SHP77 treated with DMSO at 0.1 percent for 48 hours (cell line): ENCODE measurements around the gene LRPAP1.

Experiments
- DNase-seq: peaks from one replicate; lab custom pipeline; 2025; lab: John Stamatoyannopoulos, UW

The LRPAP1 gene

GRCh38 chr4:3485886-3486540 lies 46.2 kb downstream of the LRPAP1 start:
- DNase-seq = no peak

GRCh38 chr4:3485011-3485791 lies 47.0 kb downstream of the LRPAP1 start:
- no peak for DNase-seq

DNA sequence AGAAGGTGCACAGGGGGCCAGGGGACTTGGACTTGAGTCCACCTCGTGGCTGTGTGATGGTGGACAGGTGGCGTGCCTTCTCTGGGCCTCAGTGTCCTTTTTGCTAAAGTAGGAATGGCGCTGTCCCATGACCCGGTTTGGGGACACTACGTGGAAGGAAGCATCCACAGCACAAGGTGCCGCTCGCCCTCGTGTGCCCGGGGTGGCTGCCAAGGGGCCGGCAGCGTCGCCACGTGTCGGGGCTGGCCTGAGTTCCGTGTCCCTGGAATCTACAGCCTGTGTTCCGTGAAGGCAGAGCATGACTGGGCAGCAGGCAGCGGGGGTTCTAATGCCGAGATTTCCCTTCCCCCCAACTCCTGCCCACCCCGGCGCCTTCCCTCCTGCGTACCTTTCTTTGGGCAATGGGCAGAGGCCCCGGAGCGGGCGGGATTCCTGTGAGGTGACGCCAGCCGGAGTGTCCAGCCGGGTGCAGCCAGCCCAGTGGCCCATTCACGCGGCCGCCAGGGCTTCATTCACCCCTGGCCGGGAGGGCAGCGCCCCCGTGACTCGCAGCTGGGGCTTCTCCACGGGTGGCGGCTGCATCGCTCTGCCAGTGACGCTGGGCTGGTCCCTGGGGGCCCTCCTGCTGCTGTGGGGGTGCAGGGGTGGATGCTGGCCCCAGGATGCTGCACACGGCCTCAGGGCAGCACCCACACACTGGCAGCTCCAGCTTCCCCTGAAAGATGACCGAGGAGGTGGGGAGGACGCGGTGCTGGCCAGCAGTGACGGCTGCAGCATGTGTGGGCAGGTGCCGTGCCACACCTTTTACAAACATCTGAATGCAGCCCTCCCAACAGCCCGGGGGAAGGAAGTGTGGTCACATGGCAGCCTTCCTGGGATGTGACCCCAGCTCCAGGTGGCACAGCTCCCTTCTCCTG lies 47.9 kb downstream of the LRPAP1 start:
- no peak for DNase-seq

DNA sequence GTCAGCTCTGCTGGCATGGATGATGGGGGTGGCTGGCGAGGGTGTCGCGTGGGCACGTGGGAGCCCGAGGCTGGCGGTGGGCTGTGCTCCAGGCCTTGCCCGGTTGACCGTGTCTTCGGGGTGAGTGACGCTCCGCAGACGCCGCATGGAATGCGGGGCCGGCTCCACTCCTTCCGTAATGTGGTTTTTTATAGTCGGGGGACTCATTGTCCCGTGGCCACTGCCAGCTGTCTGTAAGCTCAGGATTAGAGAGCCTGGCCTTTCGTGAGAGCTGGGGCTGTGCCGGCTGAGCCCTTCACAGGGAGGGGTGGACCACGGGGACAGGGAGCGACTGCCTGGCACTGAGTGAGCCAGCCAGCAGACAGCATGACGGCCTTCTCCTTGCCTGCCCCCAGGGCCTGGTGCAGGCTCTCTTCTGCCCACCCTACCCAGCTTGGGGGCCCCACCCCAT lies 48.7 kb downstream of the LRPAP1 start:
- DNase-seq = no peak

GRCh38 chr4:3482707-3483106 lies 49.5 kb downstream of the LRPAP1 start:
- DNase-seq = no peak

DNA sequence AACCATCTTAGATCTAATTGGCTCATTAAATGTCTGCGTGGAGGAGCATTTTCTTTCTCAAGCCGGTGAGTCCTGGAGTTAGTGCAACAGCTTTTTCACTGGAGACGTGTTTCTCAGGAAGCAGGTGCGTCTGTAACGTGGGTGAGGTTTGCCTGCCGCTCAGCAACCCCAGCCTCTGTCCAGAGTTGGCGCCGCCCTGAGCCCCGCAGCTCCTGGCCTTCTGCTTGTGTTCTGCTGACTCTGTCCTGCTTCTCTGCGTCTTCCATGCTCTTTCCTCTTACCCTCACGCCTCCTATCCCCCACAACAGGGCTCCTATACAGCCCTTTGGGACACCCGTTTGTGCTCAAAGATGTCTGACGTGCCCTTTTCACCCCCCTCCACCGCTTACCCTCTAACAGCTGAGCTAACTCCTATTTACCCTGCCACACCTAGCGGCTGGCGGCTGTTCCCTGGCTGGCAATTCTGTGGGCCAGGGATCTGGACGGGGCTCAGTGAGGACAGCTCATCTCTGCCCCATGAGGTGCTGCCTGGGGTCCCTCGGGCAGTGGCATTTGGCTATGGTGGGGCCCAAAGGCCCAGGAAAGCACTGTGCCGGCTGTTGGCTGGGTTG lies 50.3 kb downstream of the LRPAP1 start:
- no peak for DNase-seq

DNA sequence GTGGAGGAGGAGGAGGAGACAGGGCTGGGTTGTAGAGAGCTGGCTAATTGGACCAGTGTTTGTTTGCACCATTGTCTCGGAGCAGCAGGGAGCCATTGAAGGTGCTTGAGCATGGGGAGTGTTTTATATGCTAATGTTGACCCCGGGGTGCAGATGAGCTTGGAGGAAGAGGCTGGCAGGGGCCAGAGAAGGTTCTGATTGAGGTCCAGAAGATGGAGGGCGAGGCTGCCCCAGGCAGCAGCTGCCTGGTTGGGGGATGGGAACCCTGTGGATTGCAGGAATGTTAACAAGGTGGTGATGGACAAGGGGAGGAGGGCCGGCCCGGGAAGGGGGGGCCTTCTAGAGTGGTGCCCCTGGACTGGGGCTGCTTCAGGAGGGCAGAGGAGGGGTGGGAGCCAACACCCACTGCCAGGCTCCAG lies 51.1 kb downstream of the LRPAP1 start:
- DNase-seq = no peak

DNA sequence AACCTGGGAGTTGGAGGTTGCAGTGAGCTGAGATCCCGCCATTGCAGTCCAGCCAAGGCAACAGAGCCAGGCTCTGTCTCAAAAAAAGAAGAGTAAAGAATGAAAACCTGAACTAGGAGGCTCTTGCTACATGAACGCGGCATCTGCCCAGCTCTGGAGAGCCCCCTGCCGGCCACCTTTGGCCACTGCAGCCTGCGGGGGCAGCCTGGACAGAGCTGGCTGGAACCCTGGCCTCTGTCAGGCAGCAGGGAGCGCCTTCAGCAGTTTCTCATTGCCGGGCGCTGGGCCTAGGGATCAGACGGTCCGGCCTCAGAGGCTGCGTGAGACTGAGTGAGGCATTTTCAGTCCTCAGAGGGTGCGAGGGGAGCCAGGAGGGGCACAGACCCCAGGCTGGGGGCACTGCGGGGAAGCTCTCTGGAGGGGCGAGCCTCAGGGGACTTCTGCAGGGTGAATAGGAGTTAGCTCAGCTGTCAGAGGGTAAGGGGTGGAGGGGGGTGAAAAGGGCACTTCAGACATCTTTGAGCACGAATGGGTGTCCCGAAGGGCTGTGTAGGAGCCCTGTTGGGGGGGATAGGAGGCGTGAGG lies 51.6 kb downstream of the LRPAP1 start:
- DNase-seq = no peak

DNA sequence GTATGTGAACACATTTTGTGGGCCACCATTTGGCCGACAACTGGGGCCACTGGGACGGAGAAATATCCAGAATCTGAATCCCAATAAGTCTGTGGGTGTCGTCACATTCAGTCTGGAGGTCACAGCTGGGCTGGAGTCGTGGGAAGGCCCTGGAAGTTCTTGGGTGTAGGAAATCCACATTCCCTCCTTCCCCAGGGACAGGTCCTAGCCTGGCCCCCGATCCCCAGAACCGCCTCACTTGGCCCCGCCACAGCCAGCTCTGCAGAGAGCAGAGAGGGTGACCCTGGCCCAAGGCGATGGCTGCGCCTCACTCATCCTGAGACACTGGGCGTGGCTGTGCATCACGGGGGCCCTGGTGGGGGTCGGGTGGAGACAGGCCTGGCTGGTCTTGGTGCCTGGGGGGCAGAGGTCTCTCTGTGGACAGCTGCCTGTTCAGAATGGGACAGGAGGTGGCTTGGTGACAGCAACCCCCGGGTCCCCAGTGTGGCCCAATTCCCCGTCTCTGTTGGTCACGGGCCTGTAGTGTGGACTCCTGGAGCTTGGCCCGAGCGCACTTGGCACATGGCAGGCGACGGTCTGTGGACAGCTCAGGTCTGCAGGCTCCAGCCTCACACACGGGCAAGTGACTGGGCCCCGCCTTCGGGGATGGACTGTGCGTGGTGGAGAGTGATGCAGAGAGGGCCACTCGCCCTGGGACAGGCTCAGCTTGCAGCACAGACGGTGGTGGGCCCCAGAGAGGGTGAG lies 52.7 kb downstream of the LRPAP1 start:
- DNase-seq = no peak

- DNase-seq = no peak
Observed at GRCh38 chr4:3478446-3479357, 53.5 kb downstream of the LRPAP1 start.

- DNase-seq = no peak
Observed at GRCh38 chr4:3477750-3478430, 54.3 kb downstream of the LRPAP1 start.

DNA sequence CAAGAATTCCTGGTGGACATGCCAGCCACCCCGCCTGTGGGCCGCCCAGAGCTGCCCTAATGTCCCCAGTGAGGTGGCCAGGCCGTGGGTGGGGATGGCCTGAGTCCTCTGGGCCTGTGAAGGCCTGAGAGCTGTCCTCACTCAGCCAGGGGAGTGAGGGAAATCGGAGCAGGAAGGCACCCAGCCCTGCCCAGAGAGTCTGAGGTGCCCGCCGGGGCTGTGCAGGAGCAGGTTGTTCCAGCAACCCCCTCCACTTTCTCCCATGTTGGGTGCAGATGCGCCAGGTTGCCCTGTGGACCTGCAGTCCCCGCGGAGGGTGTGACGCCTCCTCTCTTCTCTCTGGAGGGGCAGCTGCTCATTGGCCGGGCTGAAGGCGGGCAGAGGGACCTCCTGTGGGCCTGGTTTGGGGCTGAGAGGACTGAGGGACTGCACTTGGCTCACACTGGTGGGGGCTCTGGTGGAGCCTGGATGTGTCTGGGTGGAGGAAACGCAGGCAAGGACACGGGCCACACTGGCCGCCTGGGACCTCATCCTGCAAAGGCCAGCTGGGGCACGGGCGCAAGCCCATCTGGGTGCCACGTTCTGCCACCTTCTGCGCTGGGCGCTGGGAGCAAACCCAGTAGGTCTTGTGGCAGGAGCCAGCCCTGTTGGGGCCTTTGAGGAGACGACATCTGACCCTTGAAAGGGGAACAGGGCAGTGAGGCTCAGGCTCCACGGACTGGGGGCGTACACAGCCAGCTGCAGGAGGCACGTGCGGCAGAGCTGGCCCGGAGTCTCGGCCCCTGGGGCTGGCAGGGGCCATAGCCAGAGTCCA lies 55.1 kb downstream of the LRPAP1 start:
- no peak for DNase-seq

- no peak for DNase-seq
Observed at GRCh38 chr4:3476341-3476747, 55.9 kb downstream of the LRPAP1 start.

DNA sequence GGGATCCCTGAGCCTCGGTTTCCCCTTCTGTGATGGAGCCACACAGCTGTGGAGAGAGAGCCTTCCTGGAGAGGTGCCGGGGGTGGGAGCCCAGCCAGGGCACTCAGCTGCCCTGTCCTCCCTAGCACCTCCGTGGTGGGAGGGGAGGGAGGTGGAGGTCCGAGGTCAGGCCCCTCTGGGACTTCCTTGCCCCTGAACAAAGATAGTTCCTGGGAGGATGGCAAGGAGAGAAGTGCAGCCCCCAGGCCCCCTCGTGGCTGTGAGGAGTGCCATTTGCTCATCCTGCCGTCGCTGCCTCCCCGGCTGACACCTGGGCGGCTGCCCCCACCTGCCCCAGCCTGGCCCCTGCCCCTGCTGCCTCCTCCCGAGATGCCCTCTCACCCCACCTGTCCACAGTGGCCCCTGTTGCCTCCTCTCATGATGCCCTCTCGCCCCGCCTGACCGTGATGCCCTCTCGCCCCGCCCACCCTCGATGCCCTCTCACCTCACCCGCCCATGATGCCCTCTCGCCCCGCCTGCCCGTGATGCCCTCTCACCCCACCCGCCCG lies 56.4 kb downstream of the LRPAP1 start:
- no peak for DNase-seq

DNA sequence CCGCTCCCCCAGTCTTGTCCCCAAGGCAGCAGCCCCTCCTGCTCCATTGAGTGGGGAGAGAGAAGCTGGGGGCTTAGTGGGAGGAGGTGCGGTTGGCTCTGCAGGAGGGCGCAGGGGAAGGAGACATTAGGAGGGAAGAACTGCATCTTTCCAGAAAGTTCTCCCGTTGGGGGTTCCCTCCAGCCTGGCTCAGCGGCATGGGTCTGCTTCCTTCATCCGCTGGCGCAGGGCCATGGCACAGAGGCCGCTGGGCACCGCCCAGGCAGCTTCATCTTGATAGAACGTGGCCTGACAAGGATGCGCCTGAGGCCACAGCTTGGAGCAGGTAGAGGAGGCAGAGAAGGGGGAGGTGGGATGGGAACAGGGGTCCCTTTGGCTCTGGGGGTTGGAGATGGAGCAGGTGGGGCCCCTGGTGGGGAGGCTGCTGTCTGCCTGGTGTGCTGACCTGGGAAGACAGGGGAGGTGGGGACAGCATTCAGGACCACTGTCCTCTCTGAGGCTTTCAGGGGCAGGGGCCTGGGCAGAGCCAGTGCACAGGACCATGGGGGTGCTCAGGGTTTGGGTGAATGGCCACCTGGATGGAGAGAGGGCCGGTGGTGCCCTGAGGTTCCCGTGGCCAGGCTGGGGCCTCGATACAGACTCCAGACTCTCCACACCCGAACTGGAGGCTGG lies 57.0 kb downstream of the LRPAP1 start:
- DNase-seq = no peak

DNA sequence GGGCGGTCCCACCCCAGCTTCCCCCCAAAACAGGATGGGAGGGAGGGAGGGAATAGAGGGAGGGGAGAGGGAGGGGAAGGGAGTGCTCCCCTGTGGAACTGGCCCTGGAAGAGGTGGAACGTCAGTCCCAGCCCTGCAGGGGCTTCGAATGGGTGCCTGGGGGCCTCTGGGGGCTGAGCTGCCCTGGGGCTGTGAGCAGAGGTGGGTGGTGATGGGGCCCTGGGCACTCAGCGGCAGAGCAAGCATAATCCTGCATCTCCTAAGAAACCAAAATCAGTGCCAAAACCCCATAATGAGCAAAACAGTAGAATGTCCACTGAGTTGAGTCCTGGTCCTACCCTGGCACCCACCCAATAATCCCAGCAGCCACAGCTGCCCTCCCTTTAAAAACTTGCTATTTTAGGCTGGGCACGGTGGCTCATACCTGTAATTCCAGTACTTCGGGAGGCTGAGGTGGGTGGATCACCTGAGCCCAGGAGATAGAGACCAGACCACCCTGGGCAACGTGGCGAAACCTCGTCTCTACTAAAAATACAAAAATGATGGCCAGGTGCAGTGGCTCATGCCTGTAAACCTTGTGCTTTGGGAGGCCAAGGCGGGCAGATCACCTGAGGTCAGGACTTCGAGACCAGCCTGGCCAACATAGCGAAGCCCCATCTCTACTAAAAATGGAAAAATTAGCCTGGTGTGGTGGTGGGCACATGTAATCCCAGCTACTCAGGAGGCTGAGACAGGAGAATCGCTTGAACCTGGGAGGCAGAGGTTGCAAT lies 58.0 kb downstream of the LRPAP1 start:
- DNase-seq = no peak
